LoVo (cell line): ENCODE results near the gene AIFM3.

Source experiments
- DNase-seq: peaks from one replicate; pipeline ENCODE4 v3.0.0-alpha.2; 2016; ENCODE audit warnings: low spot score

Gene AIFM3

DNA sequence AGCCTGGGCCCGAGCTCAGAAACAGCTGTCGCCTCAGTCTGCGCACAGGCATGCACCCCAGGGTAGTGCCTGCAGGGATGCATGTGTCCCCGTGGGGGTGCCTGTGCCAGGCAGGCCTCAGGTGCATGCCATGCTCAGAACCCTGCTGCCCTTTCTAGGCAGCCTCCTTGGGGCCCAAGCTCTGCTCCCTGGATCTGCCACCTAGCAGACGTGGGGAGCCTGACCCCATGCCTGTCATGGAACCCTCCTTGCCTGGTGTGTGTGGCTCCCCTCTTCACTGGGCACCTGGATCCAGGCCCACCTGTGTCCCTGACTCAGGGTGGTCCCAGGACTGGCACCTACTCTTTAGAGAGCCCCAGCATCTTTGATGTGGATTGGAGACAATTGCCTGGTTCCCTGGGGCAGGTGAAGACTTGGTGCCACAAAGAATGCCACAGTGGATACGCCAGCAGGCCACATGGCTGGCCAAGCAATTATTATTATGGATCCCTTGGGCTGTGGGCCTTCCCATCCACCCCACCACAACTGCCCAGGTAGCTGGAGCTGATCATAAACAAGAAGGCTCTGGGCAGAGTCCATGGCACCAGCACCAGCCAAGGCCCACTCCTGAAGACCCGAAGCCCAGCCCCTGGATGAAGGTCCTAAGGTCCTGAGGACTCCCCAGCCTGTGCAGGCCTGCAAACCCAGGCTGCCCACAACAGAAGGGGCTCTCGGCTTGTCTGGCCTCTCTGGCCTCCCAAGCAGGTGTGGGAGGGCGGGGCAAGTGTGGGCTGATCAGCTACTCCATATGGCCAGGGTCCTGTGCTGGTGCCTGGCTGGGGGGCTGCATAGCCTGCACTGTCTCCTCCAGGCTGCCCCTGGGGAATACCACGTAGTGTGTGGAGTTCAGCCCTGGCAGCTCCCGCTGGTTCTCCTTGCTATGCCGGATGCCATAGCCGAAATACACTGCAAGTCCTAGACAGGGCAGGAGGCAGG, 61.5 kb downstream of the AIFM3 start:
- DNase-seq: no peak

DNA sequence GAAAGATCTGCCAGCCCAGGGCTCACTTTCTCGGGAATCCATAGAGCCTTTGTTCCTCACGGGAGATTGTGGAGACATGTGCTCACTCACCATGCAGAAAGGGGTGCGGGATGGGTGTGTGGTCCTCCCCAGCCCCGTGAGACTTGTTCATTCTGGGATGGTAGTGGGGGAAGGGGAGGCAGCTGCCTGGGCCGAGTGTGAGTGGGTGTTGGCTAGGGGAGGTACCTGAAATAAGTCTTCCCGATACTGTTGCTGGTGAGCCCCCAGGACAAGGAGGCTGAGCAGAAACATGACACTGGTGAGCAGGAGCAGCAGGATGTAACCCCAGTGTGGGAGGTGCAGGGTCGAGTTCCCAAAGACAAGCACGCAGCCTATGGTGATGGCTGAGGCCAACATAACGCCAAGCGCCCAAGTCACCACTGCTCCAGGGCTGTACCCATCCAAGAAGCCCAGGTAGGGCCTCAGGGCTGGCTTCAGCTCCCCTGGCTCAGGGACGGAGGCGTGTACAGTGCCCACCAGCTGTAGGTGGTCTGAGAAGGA, 62.5 kb downstream of the AIFM3 start:
- DNase-seq: no peak

DNA sequence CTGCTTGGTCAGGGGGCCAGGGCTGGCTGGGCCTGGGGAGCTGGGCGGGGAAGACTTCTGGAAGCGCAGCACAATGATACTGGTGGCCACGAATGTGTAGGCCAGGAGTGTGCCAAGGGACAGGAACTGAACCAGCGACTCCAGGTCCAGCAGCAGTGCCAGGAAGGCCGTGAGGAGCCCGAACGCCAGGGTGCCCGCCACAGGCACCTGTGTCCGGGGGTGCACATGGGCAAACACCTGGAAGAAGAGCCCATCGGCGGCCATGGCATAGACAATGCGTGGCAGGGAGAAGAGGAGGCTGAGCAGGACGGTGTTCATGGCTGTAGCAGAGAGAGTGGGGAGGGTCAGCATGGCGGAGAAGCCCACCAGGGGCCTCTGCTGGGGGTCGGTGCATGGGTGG, 63.0 kb downstream of the AIFM3 start:
- DNase-seq: no peak
